ENCODE results near the gene MEX3D.

- TF ChIP-seq SP1 (IDR thresholded peaks at IDR 0.05) (no peak), ELF4 (IDR thresholded peaks at IDR 0.05) (no peak), ARNT (IDR thresholded peaks at IDR 0.05) (no peak), SUZ12 (IDR thresholded peaks at IDR 0.05) (no peak), HDGF (IDR thresholded peaks at IDR 0.05; ENCODE audit: borderline replicate concordance) (no peak), FOXM1 (IDR thresholded peaks at IDR 0.05; ENCODE audit: borderline replicate concordance) (no peak), ZNF384 (IDR thresholded peaks at IDR 0.05) (no peak), BHLHE40 (IDR thresholded peaks at IDR 0.05; ENCODE audit: borderline replicate concordance) (no peak), L3MBTL2 (conservative IDR thresholded peaks at IDR 0.05) (no peak)
Measured at GRCh38 chr19:1560286-1560882, 7.7 kb downstream of the MEX3D start.

All from HEK293T (cell line).